GM23338 (cell line): Measurements from ENCODE around the gene CALCB. TPM values are rescaled to one million over a fixed set of nuclear protein-coding genes. Genes with fewer than 3 reads are reported as not detected.

Experiments used
- ATAC-seq: fragments of 200-7000 bp; cut with Tn5 transposase; 3 replicates; pipeline ENCODE4 v1.9.1; 2020
- DNase-seq: peaks from one replicate; pipeline ENCODE4 v3.0.0-alpha.2; 2015; ENCODE audit warnings: low spot score
- H2AFZ ChIP-seq: fragments of 200-600 bp; sonication (generic); 2 replicates; pipeline ENCODE4 v1.8.0; 2016; ENCODE audit warnings: antibody characterized with exemption, mild to moderate bottlenecking, moderate library complexity
- H3F3A ChIP-seq: fragments of 200-600 bp; sonication (generic); replicated peaks from 2 replicates; pipeline ENCODE4 v1.8.0; 2017; ENCODE audit warnings: antibody characterized with exemption, mixed run types, low read depth
- H3K27ac ChIP-seq: fragments of 200-600 bp; sonication (generic); 2 replicates; pipeline ENCODE4 v1.6.1; 2016; ENCODE audit warnings: low read depth
- H3K27me3 ChIP-seq: fragments of 200-600 bp; sonication (generic); 2 replicates; pipeline ENCODE4 v1.8.0; 2016; ENCODE audit warnings: mild to moderate bottlenecking, mixed run types, moderate library complexity; ENCODE audit not compliant: insufficient read depth
- H3K36me3 ChIP-seq: fragments of 200-600 bp; sonication (generic); 2 replicates; pipeline ENCODE4 v1.8.0; 2016; ENCODE audit warnings: mild to moderate bottlenecking; ENCODE audit not compliant: insufficient read depth
- H3K4me1 ChIP-seq: fragments of 200-600 bp; sonication (generic); 2 replicates; pipeline ENCODE4 v1.8.0; 2016; ENCODE audit warnings: mild to moderate bottlenecking, moderate library complexity; ENCODE audit not compliant: insufficient read depth
- H3K4me2 ChIP-seq: fragments of 200-600 bp; sonication (generic); 2 replicates; pipeline ENCODE4 v1.7.1; 2017; ENCODE audit warnings: mixed run types
- H3K4me3 ChIP-seq: fragments of 200-600 bp; sonication (generic); 2 replicates; pipeline ENCODE4 v1.6.1; 2016; ENCODE audit warnings: mixed run types
- H3K79me2 ChIP-seq: fragments of 200-600 bp; sonication (generic); replicated peaks from 2 replicates; pipeline ENCODE4 v1.8.0; 2017; ENCODE audit warnings: mild to moderate bottlenecking; ENCODE audit not compliant: insufficient read depth
- H3K9me2 ChIP-seq: fragments of 200-600 bp; sonication (generic); 2 replicates; pipeline ENCODE4 v1.8.0; 2017; ENCODE audit not compliant: insufficient read depth
- H4K20me1 ChIP-seq: fragments of 200-600 bp; sonication (generic); replicated peaks from 2 replicates; pipeline ENCODE4 v1.8.0; 2017; ENCODE audit warnings: mild to moderate bottlenecking; ENCODE audit not compliant: insufficient read depth
- H3K27ac Mint-ChIP-seq: 2 replicates; pipeline ENCODE4 v1.8.0; 2020; ENCODE audit warnings: inconsistent platforms, mild to moderate bottlenecking, moderate library complexity, mixed read lengths
- H3K27me3 Mint-ChIP-seq: 3 replicates; pipeline ENCODE4 v1.8.0; 2022; ENCODE audit warnings: low read depth, mild to moderate bottlenecking, moderate library complexity, mixed read lengths, inconsistent platforms; ENCODE audit not compliant: insufficient read depth, poor library complexity
- H3K36me3 Mint-ChIP-seq: 3 replicates; pipeline ENCODE4 v1.8.0; 2021; ENCODE audit warnings: low read depth, mild to moderate bottlenecking, inconsistent platforms, moderate library complexity, mixed read lengths
- H3K4me1 Mint-ChIP-seq: 3 replicates; pipeline ENCODE4 v1.8.0; 2020; ENCODE audit warnings: mild to moderate bottlenecking, inconsistent platforms, mixed read lengths
- H3K4me3 Mint-ChIP-seq: 3 replicates; pipeline ENCODE4 v1.8.0; 2021; ENCODE audit warnings: moderate library complexity, mild to moderate bottlenecking, inconsistent platforms, mixed read lengths
- H3K9me3 Mint-ChIP-seq: 3 replicates; pipeline ENCODE4 v1.8.0; 2020; ENCODE audit warnings: moderate library complexity, mild to moderate bottlenecking, inconsistent platforms, mixed read lengths
- CREB1 ChIP-seq: fragments of 250-450 bp; sonication (Bioruptor Pico); IDR thresholded peaks from 2 replicates; pipeline ENCODE4 v1.5.0; 2020; ENCODE audit warnings: low read depth, mild to moderate bottlenecking, moderate library complexity
- CTCF ChIP-seq, 2 experiments: fragments of 200-600 bp in 1 of 2; sonication (generic) in 1 of 2; conservative IDR thresholded peaks; 2 replicates each; pipeline versions ENCODE4 v1.5.1 to v1.6.1; 2016 to 2017; ENCODE audit warnings: antibody characterized with exemption in 2 of 2, low read depth in 2 of 2, mild to moderate bottlenecking in 2 of 2, moderate library complexity in 1 of 2
- EZH2 ChIP-seq: fragments of 200-600 bp; sonication (generic); IDR thresholded peaks from one replicate; pipeline ENCODE4 v1.8.0; 2017; ENCODE audit warnings: antibody characterized with exemption, mild to moderate bottlenecking, low read depth; ENCODE audit not compliant: unreplicated experiment
- EZH2phosphoT487 ChIP-seq: fragments of 200-600 bp; sonication (generic); IDR thresholded peaks from one replicate; pipeline ENCODE4 v1.8.1; 2018; ENCODE audit warnings: antibody characterized with exemption; ENCODE audit not compliant: unreplicated experiment
- JUNB ChIP-seq: IDR thresholded peaks from one replicate; pipeline ENCODE4 v1.6.1; 2016; ENCODE audit warnings: antibody characterized with exemption; ENCODE audit not compliant: unreplicated experiment
- NANOG ChIP-seq: IDR thresholded peaks from 2 replicates; pipeline ENCODE4 v1.6.1; 2016; ENCODE audit warnings: antibody characterized with exemption, borderline replicate concordance
- POLR2AphosphoS5 ChIP-seq: IDR thresholded peaks from 2 replicates; pipeline ENCODE4 v1.6.1; 2016; ENCODE audit warnings: antibody characterized with exemption, low read depth
- REST ChIP-seq: IDR thresholded peaks from one replicate; pipeline ENCODE4 v1.6.1; 2018; ENCODE audit warnings: antibody characterized with exemption; ENCODE audit not compliant: unreplicated experiment
- STAT1 ChIP-seq: IDR thresholded peaks from one replicate; pipeline ENCODE4 v1.6.1; 2016; ENCODE audit warnings: antibody characterized with exemption; ENCODE audit not compliant: unreplicated experiment
- ZNF114 ChIP-seq: fragments of 250-450 bp; sonication (Bioruptor Pico); IDR thresholded peaks from 2 replicates; pipeline ENCODE4 v1.5.0; 2020; ENCODE audit warnings: mild to moderate bottlenecking, moderate library complexity
- ZNF331 ChIP-seq: fragments of 250-450 bp; sonication (Bioruptor Pico); IDR thresholded peaks from 2 replicates; pipeline ENCODE4 v1.5.0; 2020; ENCODE audit warnings: low read depth, mild to moderate bottlenecking, moderate library complexity
- ZNF462 ChIP-seq: fragments of 250-450 bp; sonication (Bioruptor Pico); IDR thresholded peaks from 2 replicates; pipeline ENCODE4 v1.5.0; 2020; ENCODE audit warnings: mild to moderate bottlenecking, moderate library complexity
- polyA plus RNA-seq: library from polyadenylated mRNA; unstranded; fragments of >200 nt; fragmentation: Nextera tagmentation; extraction: Ambion mirVana; gene quantifications from 2 replicates; pipeline ENCODE4 v1.2.1, GENCODE V29; 2016
- total RNA-seq: library from RNA; depleted of rRNA; stranded (reverse); fragments of >200 nt; shearing (Covaris generic); gene quantifications from 2 replicates; pipeline ENCODE4 v1.2.3, GENCODE V29; 2014
- TF ChIP-seq, protein P1 (sequence below): IDR thresholded peaks from 2 replicates; pipeline ENCODE4 v1.6.1; 2016; ENCODE audit warnings: antibody characterized with exemption

The CALCB gene
- total and polyA plus RNA-seq, 2 experiments from 2014 or later = 7.9 to 9.5 TPM

DNA sequence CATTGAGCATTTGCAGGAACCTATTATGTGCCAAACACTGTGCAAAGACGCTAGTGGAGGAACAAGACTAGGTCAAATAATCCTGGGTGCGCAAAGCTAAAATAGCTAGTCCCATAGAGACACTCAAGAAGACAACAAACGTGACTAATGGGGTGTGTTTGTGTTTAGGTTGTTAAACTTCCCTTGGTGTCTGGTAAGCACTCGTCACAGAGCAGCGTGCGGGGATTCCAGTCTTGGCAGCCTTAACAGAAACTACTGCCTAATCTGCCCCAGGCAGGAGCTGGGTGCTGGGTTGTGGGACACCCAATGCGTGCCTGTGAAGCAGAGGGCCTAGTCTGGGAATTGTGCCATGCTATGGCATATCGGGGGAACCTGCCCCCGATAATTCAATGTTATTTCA lies 10.8 kb upstream of the CALCB start:
- H3K79me2 ChIP-seq = no peaks in the 10 kb centered on the region
- H3K4me1 ChIP-seq = no peaks in the 10 kb centered on the region
- Mint-ChIP-seq H3K4me1 (no peaks in the 10 kb centered on the region; the same call in 2 of the 3 replicates), H3K27ac (no peak overlapping the region), H3K27me3 (peaks cover 2% of the 10 kb centered on the region), H3K4me3 (no peak overlapping the region), H3K9me3 (peaks cover 19% of the 10 kb centered on the region), H3K36me3 (peaks cover 13% of the 10 kb centered on the region; the same call in 1 of the 3 replicates)
- H3K9me2 ChIP-seq = no peaks in the 10 kb centered on the region
- no peaks in the 10 kb centered on the region for H3K36me3 ChIP-seq
- H3K27me3 ChIP-seq = no peaks in the 10 kb centered on the region
- no peaks in the 10 kb centered on the region for H3F3A ChIP-seq
- no peaks in the 10 kb centered on the region for H4K20me1 ChIP-seq
- TF ChIP-seq CTCF (conservative IDR thresholded peaks at IDR 0.05; ENCODE audit: low read depth in 2 of 2) (no peak), ZNF331 (no peak), CREB1 (CRISPR knock-in tag) (no peak), REST (no peak), NANOG (no peak), ZNF462 (CRISPR knock-in tag) (no peak), JUNB (no peak), POLR2AphosphoS5 (no peak), EZH2 (no peak), STAT1 (no peak), ZNF114 (CRISPR knock-in tag) (no peak), EZH2phosphoT487 (no peak)
- TF ChIP-seq, protein P1, sequence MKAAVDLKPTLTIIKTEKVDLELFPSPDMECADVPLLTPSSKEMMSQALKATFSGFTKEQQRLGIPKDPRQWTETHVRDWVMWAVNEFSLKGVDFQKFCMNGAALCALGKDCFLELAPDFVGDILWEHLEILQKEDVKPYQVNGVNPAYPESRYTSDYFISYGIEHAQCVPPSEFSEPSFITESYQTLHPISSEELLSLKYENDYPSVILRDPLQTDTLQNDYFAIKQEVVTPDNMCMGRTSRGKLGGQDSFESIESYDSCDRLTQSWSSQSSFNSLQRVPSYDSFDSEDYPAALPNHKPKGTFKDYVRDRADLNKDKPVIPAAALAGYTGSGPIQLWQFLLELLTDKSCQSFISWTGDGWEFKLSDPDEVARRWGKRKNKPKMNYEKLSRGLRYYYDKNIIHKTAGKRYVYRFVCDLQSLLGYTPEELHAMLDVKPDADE = no peak
- DNase-seq (no peak), ATAC-seq (no peak)
- H3K27ac ChIP-seq = no peak overlapping the region
- H2AFZ ChIP-seq = no peak overlapping the region
- no peak overlapping the region for H3K4me2 ChIP-seq
- no peak overlapping the region for H3K4me3 ChIP-seq
